Measurements from ENCODE around the gene RGPD6. TPM values are rescaled to one million over a fixed set of nuclear protein-coding genes. Genes with fewer than 3 reads are reported as not detected.
"Not testable (repeated sequence)": the region's sequence is repeated elsewhere in the genome, so short reads cannot be mapped to it uniquely, and the experiment has no call there.

The RGPD6 gene
- 10.6 and 23.3 TPM in 2 replicates for total RNA-seq (2012; rRNA removed)
- polyA plus RNA-seq (2012; rRNA removed) = 5.2 and 6.7 TPM in 2 replicates
- polyA plus RNA-seq (2012; cell fraction: cytosol; rRNA removed) = 1.2 TPM in 1 of 2 replicates, not detected in the other
- polyA plus RNA-seq (2012; cell fraction: nucleus; rRNA removed; ENCODE audit: low replicate concordance) = 5.6 and 9.1 TPM in 2 replicates
- Bru-seq, nascent RNA = percentile 6 among the genes with signal in this experiment
- percentile 5 among the genes with signal in this experiment for BruChase-seq, experiment 1, labeled RNA remaining after a 6-hour chase
- percentile 4 among the genes with signal in this experiment for BruChase-seq, experiment 2, labeled RNA remaining after a 2-hour chase
- long read RNA-seq, partial matches to known transcripts = 1 of 3 reads
- long read RNA-seq, other reads (novel, unspliced or antisense) = 2 of 3 reads

DNA sequence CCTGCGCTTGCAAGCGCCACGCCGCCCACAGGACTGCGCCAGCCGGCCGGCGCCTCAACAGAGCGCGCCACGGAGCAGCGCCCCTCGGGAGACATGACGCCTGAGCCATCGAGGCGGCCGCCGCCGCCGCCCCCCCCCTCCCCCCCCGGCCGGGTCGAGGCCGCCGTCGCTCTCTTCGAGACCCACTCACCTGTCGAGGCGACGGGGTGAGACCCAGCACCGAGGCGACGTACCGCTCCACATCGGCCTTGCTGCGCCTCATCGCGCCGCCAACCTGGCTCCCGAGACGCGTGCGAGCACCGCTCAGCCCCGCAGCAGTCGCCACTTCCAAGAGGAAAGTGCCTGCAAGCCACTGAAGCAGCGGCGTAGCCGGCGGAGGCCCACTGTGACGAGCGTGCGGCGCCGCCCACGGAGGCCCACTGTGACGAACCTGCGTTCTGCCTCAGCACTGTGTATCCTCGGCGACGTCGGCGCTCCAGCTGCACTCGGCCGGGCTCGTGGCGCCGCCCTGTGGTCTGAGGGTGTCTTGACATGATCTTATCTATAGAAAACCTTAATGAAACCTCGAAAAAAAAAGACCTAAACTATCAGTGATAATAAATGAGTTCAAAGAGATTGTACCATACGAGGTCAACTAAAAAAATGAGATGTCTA is at the start of gene RGPD6:
Gene RGPD6 (minus strand): TSS at position 460 of the 654 bp plus-strand sequence. CDS start 198 bp downstream, at position 262.
- dilution Hi-C loops (cut with HindIII; ENCODE audit: low sequenced_read_pairs, unreplicated experiment); H2BK5ac ChIP-seq (ENCODE audit: low read depth, low read length, poor library complexity, severe bottlenecking); H3K14ac ChIP-seq (replicated peaks; ENCODE audit: low read depth, low read length); H3K56ac ChIP-seq (ENCODE audit: extremely low read depth, insufficient read depth, low read length); BruUV-seq (replicated peaks); H3K23ac ChIP-seq (ENCODE audit: low read depth, low read length); H3K9me1 ChIP-seq (ENCODE audit: insufficient read depth, low read length); H2AK9ac ChIP-seq (replicated peaks; ENCODE audit: low read depth, low read length, poor library complexity); H3K4me3 ChIP-seq (ENCODE audit: insufficient read depth, low read depth, low read length); H3K4ac ChIP-seq (ENCODE audit: low read depth, low read length); H2AK5ac ChIP-seq (ENCODE audit: low read depth, low read length); H3K18ac ChIP-seq (ENCODE audit: low read depth, low read length); H3K4me1 ChIP-seq (ENCODE audit: control insufficient read depth, insufficient read depth, low read length); in situ Hi-C loops (cut with MboI; ENCODE audit: low sequenced_read_pairs); POLR2A ChIA-PET (ENCODE audit: unreplicated experiment); CTCF ChIA-PET; H3K4me2 ChIP-seq (ENCODE audit: low read depth, low read length); H4K91ac ChIP-seq (ENCODE audit: insufficient read depth, low read depth, low read length); H3K27ac ChIP-seq (ENCODE audit: insufficient read depth, low read length); H2BK15ac ChIP-seq (ENCODE audit: low read depth, low read length); H3K36me3 ChIP-seq (ENCODE audit: control insufficient read depth, insufficient read depth, low read length); intact Hi-C loops (cut with micrococcal nuclease); H4K8ac ChIP-seq (ENCODE audit: low read depth in 2 of 2, low read length in 2 of 2); DNase-seq; H3K27me3 ChIP-seq (ENCODE audit: control insufficient read depth, insufficient read depth, low read length); H2BK20ac ChIP-seq (ENCODE audit: low read depth, low read length); H4K5ac ChIP-seq (ENCODE audit: low read depth, low read length); H4K20me1 ChIP-seq (ENCODE audit: insufficient read depth, low read length); H3K9ac ChIP-seq (ENCODE audit: low read depth, low read length); H2AFZ ChIP-seq (replicated peaks; ENCODE audit: low read length, poor library complexity); H2BK120ac ChIP-seq (ENCODE audit: low read depth, low read length); H3K9me3 ChIP-seq (ENCODE audit: control insufficient read depth, insufficient read depth, low read length); H3K79me1 ChIP-seq (ENCODE audit: low read depth in 1 of 2, low read length in 2 of 2): not testable (repeated sequence)
- WGBS, 2 experiments (ENCODE audit: extremely low coverage in 2 of 2, insufficient read length in 1 of 2) = no CpG with 5 or more reads among the region's 70 CpGs
- ATAC-seq (ENCODE audit: low read depth) = peak; percentile 100

DNA sequence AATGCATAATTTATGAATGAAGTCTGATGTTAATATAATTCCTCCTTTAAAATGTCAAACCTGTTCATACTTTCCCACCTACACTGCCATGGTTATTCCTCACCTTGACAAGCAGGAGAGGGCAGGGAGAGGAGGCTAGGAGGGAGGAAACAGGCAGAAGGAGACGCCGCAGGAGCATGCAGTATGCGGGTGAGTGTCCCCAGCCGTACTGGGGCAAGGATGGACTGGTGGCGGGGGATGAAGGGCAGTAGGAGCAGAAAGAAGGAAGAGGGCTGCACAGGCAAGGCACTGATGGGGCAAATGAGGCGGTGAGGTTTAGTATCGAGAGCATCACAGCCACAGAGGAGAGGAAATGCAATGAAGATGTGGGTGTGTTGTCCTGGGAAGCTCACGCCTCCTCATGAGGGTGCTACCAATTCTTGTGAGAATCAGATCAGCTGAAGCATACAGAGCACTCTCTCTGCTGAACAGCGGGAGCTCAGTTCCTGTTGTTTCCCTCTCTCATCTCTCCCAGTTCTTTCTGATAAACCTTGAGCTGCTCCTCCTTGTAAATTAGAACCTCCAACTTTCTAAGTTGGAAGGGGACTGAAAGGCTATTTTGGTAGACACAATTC is 42.4 kb upstream of the RGPD6 start:
- H3K4me1 ChIP-seq (ENCODE audit: control insufficient read depth, insufficient read depth, low read length); POLR2A ChIA-PET (ENCODE audit: unreplicated experiment); H2BK15ac ChIP-seq (ENCODE audit: low read depth, low read length); BruUV-seq (replicated peaks); H3K27me3 ChIP-seq (ENCODE audit: control insufficient read depth, insufficient read depth, low read length); H2AK9ac ChIP-seq (replicated peaks; ENCODE audit: low read depth, low read length, poor library complexity); H3K14ac ChIP-seq (replicated peaks; ENCODE audit: low read depth, low read length); H2BK5ac ChIP-seq (ENCODE audit: low read depth, low read length, poor library complexity, severe bottlenecking); H3K27ac ChIP-seq (ENCODE audit: insufficient read depth, low read length); H2BK20ac ChIP-seq (ENCODE audit: low read depth, low read length); H3K79me1 ChIP-seq (ENCODE audit: low read depth in 1 of 2, low read length in 2 of 2); H3K4me2 ChIP-seq (ENCODE audit: low read depth, low read length); ATAC-seq (ENCODE audit: low read depth); H4K8ac ChIP-seq (ENCODE audit: low read depth in 2 of 2, low read length in 2 of 2); H3K4me3 ChIP-seq (ENCODE audit: insufficient read depth, low read depth, low read length); H3K18ac ChIP-seq (ENCODE audit: low read depth, low read length); H3K9me1 ChIP-seq (ENCODE audit: insufficient read depth, low read length); H3K23ac ChIP-seq (ENCODE audit: low read depth, low read length); H4K20me1 ChIP-seq (ENCODE audit: insufficient read depth, low read length); H3K9me3 ChIP-seq (ENCODE audit: control insufficient read depth, insufficient read depth, low read length); intact Hi-C loops (cut with micrococcal nuclease); H3K4ac ChIP-seq (ENCODE audit: low read depth, low read length); H4K5ac ChIP-seq (ENCODE audit: low read depth, low read length); H2BK120ac ChIP-seq (ENCODE audit: low read depth, low read length); H2AFZ ChIP-seq (replicated peaks; ENCODE audit: low read length, poor library complexity); H3K36me3 ChIP-seq (ENCODE audit: control insufficient read depth, insufficient read depth, low read length); DNase-seq; CTCF ChIA-PET; H4K91ac ChIP-seq (ENCODE audit: insufficient read depth, low read depth, low read length); H3K9ac ChIP-seq (ENCODE audit: low read depth, low read length); dilution Hi-C loops (cut with HindIII; ENCODE audit: low sequenced_read_pairs, unreplicated experiment); in situ Hi-C loops (cut with MboI; ENCODE audit: low sequenced_read_pairs); H2AK5ac ChIP-seq (ENCODE audit: low read depth, low read length); H3K56ac ChIP-seq (ENCODE audit: extremely low read depth, insufficient read depth, low read length): not testable (repeated sequence)
- no CpG with 5 or more reads among the region's 9 CpGs for WGBS, 2 experiments (ENCODE audit: extremely low coverage in 2 of 2, insufficient read length in 1 of 2)

All from IMR-90 (cell line).